SIG-M5 (cell line): Measurements from ENCODE around the gene RBP3.

ENCODE experiments used
- DNase-seq: peaks from one replicate; lab custom pipeline; 2025; lab: John Stamatoyannopoulos, UW

The RBP3 gene

DNA sequence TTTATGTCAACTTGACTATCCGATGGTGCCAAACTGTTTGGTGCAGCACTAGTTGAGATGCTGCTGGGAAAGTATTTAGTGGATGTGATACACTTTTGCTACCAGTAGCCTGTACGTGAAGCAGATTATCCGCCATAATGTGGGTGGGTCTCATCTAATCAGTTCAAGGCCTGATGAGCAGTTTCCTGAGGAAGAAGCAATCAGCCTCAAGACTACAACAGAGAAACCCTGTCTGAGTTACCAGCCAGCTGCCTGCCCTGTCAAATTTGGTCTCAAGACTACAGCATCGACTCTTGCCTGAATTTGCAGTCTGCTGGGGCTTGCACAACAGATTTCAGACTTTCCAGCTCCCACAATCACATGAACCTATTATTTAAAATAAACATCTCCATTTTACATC is 10.9 kb upstream of the RBP3 start:
- DNase-seq, result no peak

DNA sequence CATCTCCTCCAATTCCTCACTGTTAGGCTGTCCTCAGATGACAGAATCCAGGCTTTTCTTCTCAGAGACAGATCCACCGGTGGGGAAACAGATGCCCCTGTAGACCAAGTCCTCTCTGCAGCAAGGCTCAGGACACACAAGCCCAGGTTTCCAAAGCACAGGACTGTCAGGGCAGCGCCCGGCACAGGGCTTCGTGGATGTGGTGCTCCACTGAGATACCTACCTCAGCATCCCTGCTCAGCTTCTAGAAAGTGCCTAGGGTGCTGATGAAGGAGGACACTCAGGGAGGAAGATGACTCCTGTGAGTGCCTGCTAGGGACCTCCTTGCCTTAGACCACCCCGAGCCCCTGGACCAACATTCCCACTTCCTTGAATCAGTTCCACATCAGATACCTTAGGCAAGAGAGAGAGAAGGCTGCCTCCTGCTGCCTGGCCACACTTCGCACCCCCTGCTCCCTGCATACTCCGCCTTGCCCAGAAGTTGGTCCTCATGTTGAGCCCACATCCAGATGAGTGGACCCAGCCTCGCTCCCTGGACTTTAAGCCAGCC is 8.9 kb upstream of the RBP3 start:
- no peak for DNase-seq

- no peak for DNase-seq
Observed at GRCh38 chr10:47339759-47340607, 8.2 kb upstream of the RBP3 start.

DNA sequence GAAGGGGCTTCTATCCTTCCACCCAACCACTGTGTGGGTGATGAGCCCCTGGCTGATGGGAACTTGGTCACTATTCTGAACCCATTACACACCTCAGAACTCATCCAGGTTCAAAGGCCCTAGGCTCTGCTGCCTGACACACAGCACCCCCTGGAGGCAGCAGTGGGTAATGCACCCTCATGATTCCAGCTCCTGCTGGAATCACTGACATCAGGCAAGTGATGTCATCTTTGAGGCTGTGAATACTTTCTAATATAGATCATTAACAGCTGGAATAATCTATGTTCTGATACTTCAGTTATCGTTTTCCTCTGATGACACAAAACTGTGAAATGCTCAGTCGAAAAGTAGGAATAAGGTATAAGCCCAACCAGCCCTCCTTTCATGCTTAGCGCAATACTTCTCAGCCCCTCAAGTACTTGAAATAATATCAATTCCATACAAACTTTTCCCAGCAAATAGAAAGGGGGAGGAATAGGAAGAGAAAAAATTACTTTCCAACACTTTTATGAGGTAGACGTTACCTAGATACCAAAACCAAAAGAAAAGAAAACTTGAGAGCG is 7.5 kb upstream of the RBP3 start:
- DNase-seq, result no peak

DNA sequence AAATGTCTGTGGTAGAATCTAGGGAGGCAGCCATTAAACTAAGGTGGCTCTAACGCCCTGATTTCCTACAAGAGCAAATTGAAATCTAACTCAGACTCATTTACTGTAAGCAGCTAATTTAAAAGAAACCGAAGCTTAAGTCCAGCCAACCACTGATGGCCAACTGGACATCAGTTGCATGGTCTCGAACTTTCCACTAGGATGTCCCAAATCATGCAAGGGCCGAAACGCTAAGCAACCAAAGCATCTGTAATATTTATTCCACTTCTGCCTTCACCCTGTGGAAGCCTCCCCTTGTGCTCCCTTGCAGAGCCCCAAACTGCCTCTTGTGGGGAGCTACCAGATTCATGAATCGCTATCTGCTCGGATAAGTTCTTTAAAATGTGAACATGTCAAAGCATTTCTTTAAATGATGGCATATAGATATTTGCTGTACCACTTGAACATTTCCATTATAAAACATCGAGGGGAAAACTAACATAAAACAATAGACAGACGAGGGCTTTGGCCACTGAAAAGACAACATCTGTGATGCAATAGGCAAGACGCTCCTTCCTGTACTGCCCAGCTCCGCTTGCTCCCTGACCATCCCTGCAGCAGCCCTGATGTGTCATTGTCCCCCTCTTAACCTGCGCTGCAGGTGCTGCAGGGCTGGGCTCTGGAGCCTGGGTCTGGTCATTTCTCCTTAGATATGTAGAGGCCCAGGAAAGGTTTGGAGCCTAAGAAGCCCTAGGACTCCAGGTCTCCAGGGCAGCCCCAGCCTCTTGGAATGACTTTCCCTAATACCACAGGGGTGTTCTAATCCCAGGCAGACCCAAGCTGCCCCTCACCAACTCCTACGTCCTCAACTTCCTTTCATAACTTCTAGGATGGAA is 2.9 kb upstream of the RBP3 start:
- no peak for DNase-seq

- no peak for DNase-seq
Observed at GRCh38 chr10:47346581-47347302, 1.4 kb upstream of the RBP3 start.

DNA sequence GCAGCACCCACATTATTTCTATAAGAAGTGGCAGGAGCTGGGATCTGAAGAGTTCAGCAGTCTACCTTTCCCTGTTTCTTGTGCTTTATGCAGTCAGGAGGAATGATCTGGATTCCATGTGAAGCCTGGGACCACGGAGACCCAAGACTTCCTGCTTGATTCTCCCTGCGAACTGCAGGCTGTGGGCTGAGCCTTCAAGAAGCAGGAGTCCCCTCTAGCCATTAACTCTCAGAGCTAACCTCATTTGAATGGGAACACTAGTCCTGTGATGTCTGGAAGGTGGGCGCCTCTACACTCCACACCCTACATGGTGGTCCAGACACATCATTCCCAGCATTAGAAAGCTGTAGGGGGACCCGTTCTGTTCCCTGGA is 874 bp upstream of the RBP3 start:
- no peak for DNase-seq

GRCh38 chr10:47348661-47349470 is 703 bp downstream of the RBP3 start:
- DNase-seq, result no peak

DNA sequence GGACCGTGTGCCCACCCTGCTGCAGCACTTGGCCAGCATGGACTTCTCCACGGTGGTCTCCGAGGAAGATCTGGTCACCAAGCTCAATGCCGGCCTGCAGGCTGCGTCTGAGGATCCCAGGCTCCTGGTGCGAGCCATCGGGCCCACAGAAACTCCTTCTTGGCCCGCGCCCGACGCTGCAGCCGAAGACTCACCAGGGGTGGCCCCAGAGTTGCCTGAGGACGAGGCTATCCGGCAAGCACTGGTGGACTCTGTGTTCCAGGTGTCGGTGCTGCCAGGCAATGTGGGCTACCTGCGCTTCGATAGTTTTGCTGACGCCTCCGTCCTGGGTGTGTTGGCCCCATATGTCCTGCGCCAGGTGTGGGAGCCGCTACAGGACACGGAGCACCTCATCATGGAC is 1.4 kb downstream of the RBP3 start:
- no peak for DNase-seq

DNA sequence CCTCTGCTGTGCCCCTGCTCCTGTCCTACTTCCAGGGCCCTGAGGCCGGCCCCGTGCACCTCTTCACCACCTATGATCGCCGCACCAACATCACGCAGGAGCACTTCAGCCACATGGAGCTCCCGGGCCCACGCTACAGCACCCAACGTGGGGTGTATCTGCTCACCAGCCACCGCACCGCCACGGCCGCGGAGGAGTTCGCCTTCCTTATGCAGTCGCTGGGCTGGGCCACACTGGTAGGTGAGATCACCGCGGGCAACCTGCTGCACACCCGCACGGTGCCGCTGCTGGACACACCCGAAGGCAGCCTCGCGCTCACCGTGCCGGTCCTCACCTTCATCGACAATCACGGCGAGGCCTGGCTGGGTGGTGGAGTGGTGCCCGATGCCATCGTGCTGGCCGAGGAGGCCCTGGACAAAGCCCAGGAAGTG is 1.8 kb downstream of the RBP3 start:
- no peak for DNase-seq

GRCh38 chr10:47350671-47351640 is 2.8 kb downstream of the RBP3 start:
- no peak for DNase-seq

DNA sequence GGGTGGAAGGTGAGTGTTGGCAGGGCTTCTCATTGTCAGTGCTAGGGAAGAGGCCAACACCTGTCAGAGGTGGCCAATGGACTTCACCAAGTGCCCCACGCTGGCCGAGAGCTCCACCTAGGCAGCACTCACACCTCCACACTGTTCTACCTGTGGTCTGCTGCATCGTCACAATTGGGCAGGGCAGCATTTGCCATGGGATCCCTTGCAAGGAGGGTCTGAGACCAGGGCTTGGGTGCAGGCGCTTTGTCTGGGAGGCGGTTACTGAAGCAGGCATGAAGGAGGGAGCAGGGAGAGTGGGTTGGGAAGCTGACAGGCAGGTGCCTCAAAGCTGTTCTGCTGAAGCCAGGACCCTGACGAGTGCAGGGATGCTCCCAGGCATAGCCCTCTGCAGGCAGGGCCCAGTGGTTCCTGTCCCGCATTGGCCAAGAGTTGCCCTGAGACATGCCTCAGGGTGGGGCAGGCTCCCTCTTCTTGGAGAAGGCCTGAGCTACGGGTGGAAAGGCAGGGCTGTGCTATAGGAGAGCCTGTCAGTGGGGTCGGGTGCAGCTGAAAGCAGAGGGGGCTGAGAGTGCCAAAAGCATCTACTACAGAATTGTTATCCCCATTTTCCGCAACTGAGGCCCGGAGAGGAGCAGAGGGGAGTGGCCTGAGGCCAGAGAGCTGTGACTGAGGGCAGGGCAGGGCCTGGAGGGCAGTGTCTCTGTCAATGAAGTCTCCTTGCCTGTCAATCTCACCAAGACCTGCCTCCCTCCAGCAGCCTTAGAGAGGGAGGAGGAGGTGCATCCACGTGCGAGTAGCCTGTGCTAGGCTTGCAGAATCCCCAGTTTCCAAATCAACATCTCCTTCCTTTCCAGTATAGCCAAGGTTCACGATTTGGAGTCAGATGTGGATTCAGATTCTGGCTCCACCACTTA is 4.0 kb downstream of the RBP3 start:
- DNase-seq, result no peak

DNA sequence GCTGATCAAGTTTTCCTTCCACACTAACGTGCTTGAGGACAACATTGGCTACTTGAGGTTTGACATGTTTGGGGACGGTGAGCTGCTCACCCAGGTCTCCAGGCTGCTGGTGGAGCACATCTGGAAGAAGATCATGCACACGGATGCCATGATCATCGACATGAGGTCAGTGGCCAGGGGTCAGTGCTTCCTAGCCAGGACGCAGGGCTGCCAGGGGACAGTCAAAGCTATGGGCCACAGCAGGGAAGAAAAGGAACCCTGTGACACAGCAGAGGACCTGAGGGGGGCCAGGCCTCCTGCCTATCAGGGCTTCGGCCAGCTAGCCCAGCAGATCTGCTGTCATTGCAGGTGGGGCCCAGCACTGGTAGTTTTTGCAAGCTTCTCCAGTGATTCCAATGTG is 5.2 kb downstream of the RBP3 start:
- DNase-seq, result no peak

DNA sequence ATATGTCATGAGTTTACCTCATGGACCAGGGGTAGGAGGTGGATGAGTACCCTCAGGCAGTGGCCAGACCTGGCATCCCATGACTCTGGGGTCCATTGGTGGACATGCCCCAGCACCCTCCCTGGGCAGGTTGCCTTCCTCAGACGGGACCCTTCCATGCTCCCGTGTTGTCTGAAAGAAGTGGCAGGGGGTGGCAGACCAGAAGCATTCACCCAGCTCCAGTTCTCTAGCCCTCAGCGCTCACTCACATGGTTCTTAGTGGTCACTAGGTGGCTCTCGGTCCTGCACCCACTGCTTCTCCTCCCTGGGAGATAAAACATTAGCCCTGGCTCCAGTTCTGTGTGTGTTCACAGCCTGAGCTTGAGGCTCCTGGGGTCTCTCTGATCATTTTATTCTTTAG is 6.0 kb downstream of the RBP3 start:
- no peak for DNase-seq

DNA sequence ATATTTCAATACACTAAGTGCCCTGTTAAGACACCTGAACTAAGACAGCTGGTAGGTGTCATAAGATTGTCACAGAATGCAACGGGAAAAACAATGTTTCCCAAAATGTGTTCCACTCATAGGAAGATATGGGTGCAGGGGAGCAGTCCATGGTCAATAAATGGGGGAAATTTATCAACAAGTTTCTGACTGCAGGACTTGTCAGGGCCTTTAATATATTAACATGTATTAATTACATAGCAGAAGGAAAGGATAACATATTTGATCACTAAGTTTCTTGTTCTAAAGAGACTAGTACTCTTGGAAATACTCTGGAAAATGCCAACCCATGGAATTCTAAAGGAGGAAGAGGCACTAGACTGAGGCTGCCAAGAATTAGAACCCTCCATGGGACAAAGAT is 6.7 kb downstream of the RBP3 start:
- no peak for DNase-seq

DNA sequence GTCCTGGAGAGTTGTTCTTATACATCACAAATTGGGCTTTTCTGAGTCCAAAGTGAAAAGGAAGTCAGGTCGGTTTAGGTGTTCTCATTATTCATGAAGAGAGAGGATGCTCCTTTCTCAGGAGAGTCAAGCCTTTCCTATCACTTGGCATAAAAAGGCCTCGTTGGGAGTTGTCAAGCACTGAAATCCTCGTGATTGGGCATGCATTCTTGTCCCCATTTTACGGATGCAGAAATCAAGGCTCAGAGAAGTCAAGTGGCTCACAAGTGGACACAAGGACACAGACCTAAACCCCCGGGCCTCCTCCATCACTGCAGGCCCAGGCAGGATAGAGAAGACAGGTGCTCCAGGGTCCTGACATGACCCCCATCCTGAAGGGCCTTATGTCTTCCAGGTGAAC is 8.5 kb downstream of the RBP3 start:
- no peak for DNase-seq

DNA sequence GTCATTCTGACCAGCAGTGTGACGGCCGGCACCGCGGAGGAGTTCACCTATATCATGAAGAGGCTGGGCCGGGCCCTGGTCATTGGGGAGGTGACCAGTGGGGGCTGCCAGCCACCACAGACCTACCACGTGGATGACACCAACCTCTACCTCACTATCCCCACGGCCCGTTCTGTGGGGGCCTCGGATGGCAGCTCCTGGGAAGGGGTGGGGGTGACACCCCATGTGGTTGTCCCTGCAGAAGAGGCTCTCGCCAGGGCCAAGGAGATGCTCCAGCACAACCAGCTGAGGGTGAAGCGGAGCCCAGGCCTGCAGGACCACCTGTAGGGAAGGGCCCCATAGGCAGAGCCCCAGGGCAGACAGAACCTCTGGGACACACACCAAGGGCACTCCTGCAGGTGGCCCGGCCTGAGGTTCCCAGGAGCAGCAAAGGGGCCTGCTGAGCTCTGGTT is 9.0 kb downstream of the RBP3 start:
- DNase-seq, result no peak

- no peak for DNase-seq
Observed at GRCh38 chr10:47357911-47358310, 9.7 kb downstream of the RBP3 start.

DNA sequence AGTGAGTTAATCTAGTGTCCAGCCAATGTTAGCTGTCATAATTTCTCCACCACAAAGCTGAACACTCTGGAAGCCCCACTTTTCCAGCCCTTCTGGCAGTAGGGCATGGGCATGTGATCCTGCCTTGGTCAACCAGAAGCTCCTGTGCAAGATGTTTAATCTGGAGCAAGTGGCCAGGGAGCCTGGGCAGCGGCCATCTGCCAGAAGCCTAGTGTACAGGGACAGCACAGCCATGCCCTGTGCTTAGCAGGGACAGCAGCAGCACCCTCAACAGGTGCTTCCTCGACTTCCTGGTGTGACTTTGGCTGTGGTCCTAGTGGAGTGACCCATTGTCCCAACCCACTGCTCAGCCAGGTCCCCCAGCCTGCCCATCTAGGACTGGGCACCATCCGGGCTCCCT is 10.3 kb downstream of the RBP3 start:
- no peak for DNase-seq
